HG03159 (cell line): ENCODE results near the gene AMFR.

Source experiments
- ATAC-seq: cut with Tn5 transposase; IDR thresholded peaks from one replicate; pipeline ENCODE4 v1.9.1; 2021; ENCODE audit warnings: mild to moderate bottlenecking, moderate library complexity; ENCODE audit not compliant: unreplicated experiment

Gene AMFR

GRCh38 chr16:56424404-56424764 lies 961 bp downstream of the AMFR start:
- ATAC-seq, result no peak

- no peak for ATAC-seq
These were observed 1.6 kb downstream of the AMFR start for GRCh38 chr16:56423584-56424403.

- no peak for ATAC-seq
These were observed 2.4 kb downstream of the AMFR start for GRCh38 chr16:56422896-56423441.

GRCh38 chr16:56421976-56422669 lies 3.2 kb downstream of the AMFR start:
- ATAC-seq, result no peak

- ATAC-seq, result no peak
These were observed 4.0 kb downstream of the AMFR start for GRCh38 chr16:56421313-56421712.

- no peak for ATAC-seq
These were observed 4.7 kb downstream of the AMFR start for GRCh38 chr16:56420613-56421012.

GRCh38 chr16:56419740-56420548 lies 5.4 kb downstream of the AMFR start:
- no peak for ATAC-seq

GRCh38 chr16:56417138-56417537 lies 8.2 kb downstream of the AMFR start:
- no peak for ATAC-seq

GRCh38 chr16:56415875-56416274 lies 9.5 kb downstream of the AMFR start:
- no peak for ATAC-seq

- no peak for ATAC-seq
These were observed 11.0 kb downstream of the AMFR start for GRCh38 chr16:56414366-56414765.

GRCh38 chr16:56413381-56413780 lies 12.0 kb downstream of the AMFR start:
- ATAC-seq, result no peak

GRCh38 chr16:56411624-56412023 lies 13.7 kb downstream of the AMFR start:
- no peak for ATAC-seq

GRCh38 chr16:56411123-56411522 lies 14.2 kb downstream of the AMFR start:
- ATAC-seq, result no peak

- no peak for ATAC-seq
These were observed 16.1 kb downstream of the AMFR start for GRCh38 chr16:56409195-56409594.

GRCh38 chr16:56408379-56409098 lies 16.8 kb downstream of the AMFR start:
- ATAC-seq, result no peak

- no peak for ATAC-seq
These were observed 19.2 kb downstream of the AMFR start for GRCh38 chr16:56405977-56406672.

- no peak for ATAC-seq
These were observed 23.9 kb downstream of the AMFR start for GRCh38 chr16:56401482-56401881.

GRCh38 chr16:56400458-56400857 lies 24.9 kb downstream of the AMFR start:
- ATAC-seq, result no peak

GRCh38 chr16:56399486-56399885 lies 25.9 kb downstream of the AMFR start:
- no peak for ATAC-seq

GRCh38 chr16:56399047-56399446 lies 26.3 kb downstream of the AMFR start:
- no peak for ATAC-seq
